SJCRH30 (cell line): ENCODE results near the gene GYPE. TPM values are rescaled to one million over a fixed set of nuclear protein-coding genes. Genes with fewer than 3 reads are reported as not detected.
"Not testable (repeated sequence)": the region's sequence is repeated elsewhere in the genome, so short reads cannot be mapped to it uniquely, and the experiment has no call there.

ENCODE experiments used
- DNase-seq, 2 experiments: peaks; one replicate each; pipeline ENCODE4 v3.0.0-alpha.2; 2015 to 2020
- H3K27ac ChIP-seq: fragments of 250-450 bp; sonication (Bioruptor Pico); 2 replicates; pipeline ENCODE4 v1.5.1; 2020; ENCODE audit warnings: mild to moderate bottlenecking, moderate library complexity
- H3K27me3 ChIP-seq: fragments of 250-450 bp; sonication (Bioruptor Pico); 2 replicates; pipeline ENCODE4 v1.5.1; 2020; ENCODE audit warnings: mild to moderate bottlenecking, moderate library complexity
- H3K36me3 ChIP-seq: fragments of 250-450 bp; sonication (Bioruptor Pico); 2 replicates; pipeline ENCODE4 v1.5.1; 2020; ENCODE audit warnings: mild to moderate bottlenecking, moderate library complexity
- H3K4me1 ChIP-seq: fragments of 250-450 bp; sonication (Bioruptor Pico); 2 replicates; pipeline ENCODE4 v1.5.1; 2020; ENCODE audit warnings: mild to moderate bottlenecking, moderate library complexity
- H3K4me3 ChIP-seq: fragments of 250-450 bp; sonication (Bioruptor Pico); 2 replicates; pipeline ENCODE4 v1.5.1; 2020; ENCODE audit warnings: mild to moderate bottlenecking, moderate library complexity
- H3K9me3 ChIP-seq: fragments of 250-450 bp; sonication (Bioruptor Pico); replicated peaks from 2 replicates; pipeline ENCODE4 v1.5.1; 2020; ENCODE audit warnings: mild to moderate bottlenecking, moderate library complexity
- total RNA-seq: library from RNA; depleted of rRNA; stranded (reverse); fragments of >200 nt; shearing (Covaris generic); gene quantifications from 2 replicates; pipeline ENCODE4 v1.2.3, GENCODE V29; 2014; rRNA removed

Gene GYPE
- total RNA-seq, 1 experiment from 2014 or later: not detected

- not testable (repeated sequence) for H3K4me3 ChIP-seq, DNase-seq
These were observed 62.5 kb downstream of the GYPE start for GRCh38 chr4:143842624-143843505.

GRCh38 chr4:143839413-143839812, 65.9 kb downstream of the GYPE start:
- H3K27me3 ChIP-seq, H3K4me3 ChIP-seq: not testable (repeated sequence)

More at GRCh38 chr4:143842624-143843505, 62.5 kb downstream of the GYPE start:
- H3K27me3 ChIP-seq, H3K27ac ChIP-seq, H3K36me3 ChIP-seq, H3K4me1 ChIP-seq, H3K9me3 ChIP-seq: not testable (repeated sequence)

GRCh38 chr4:143834196-143834595, 71.2 kb downstream of the GYPE start:
- not testable (repeated sequence) for H3K4me3 ChIP-seq, H3K4me1 ChIP-seq, H3K27me3 ChIP-seq, DNase-seq, H3K9me3 ChIP-seq, H3K36me3 ChIP-seq, H3K27ac ChIP-seq

More at GRCh38 chr4:143839413-143839812, 65.9 kb downstream of the GYPE start:
- H3K36me3 ChIP-seq, H3K27ac ChIP-seq, H3K9me3 ChIP-seq, DNase-seq, H3K4me1 ChIP-seq: not testable (repeated sequence)

GRCh38 chr4:143833676-143834075, 71.7 kb downstream of the GYPE start:
- not testable (repeated sequence) for H3K27ac ChIP-seq, H3K4me1 ChIP-seq, H3K9me3 ChIP-seq, H3K4me3 ChIP-seq, DNase-seq, H3K36me3 ChIP-seq, H3K27me3 ChIP-seq

GRCh38 chr4:143830576-143830975, 74.8 kb downstream of the GYPE start:
- DNase-seq, H3K9me3 ChIP-seq, H3K27me3 ChIP-seq, H3K27ac ChIP-seq, H3K4me3 ChIP-seq, H3K36me3 ChIP-seq, H3K4me1 ChIP-seq: not testable (repeated sequence)

GRCh38 chr4:143829239-143829620, 76.1 kb downstream of the GYPE start:
- not testable (repeated sequence) for DNase-seq, H3K36me3 ChIP-seq, H3K4me3 ChIP-seq, H3K27me3 ChIP-seq, H3K4me1 ChIP-seq, H3K27ac ChIP-seq, H3K9me3 ChIP-seq

Other genes starting within 250 kb of the GYPE start
- gene FREM3, start 204.9 kb downstream of the GYPE start, total RNA-seq: not detected in 2 replicates
- not detected in 2 replicates for gene GYPB, start 113.8 kb upstream of the GYPE start, total RNA-seq
- gene GYPA, start 235.2 kb upstream of the GYPE start, total RNA-seq: 0.23 and 0.28 TPM in 2 replicates